K562 (cell line): ENCODE measurements around the gene SLC27A2. TPM values are rescaled to one million over a fixed set of nuclear protein-coding genes. Genes with fewer than 3 reads are reported as not detected.
A peak's percentile ranks its signal among the peaks of the same experiment; 100 is the strongest.

ENCODE experiments used
- CBFA2T3 ChIP-seq: fragments of 450-650 bp; IDR thresholded peaks from 2 replicates; pipeline ENCODE4 v1.6.1; 2017
- CTBP1 ChIP-seq: fragments of 450-650 bp; IDR thresholded peaks from 2 replicates; pipeline ENCODE4 v1.6.1; 2016; ENCODE audit warnings: borderline replicate concordance
- EGR1 ChIP-seq: fragments of 450-650 bp; conservative IDR thresholded peaks from 2 replicates; pipeline ENCODE4 v1.6.1; 2017; ENCODE audit warnings: mild to moderate bottlenecking
- KDM1A ChIP-seq, 2 experiments: fragments of 450-650 bp; IDR thresholded peaks; 2 replicates each; pipeline ENCODE4 v1.6.1; 2016; ENCODE audit warnings: mild to moderate bottlenecking in 2 of 2
- NFYB ChIP-seq: IDR thresholded peaks from 2 replicates; pipeline ENCODE4 v1.6.1; 2011; ENCODE audit warnings: mild to moderate bottlenecking, moderate library complexity; ENCODE audit not compliant: insufficient read length; ENCODE audit errors: extremely low read depth
- NR2C2 ChIP-seq, 2 experiments: fragments of 200-800 bp in 1 of 2; sonication (Bioruptor generic) in 1 of 2; sonication (generic) in 1 of 2; formaldehyde crosslinking in 1 of 2; IDR thresholded peaks; 2 replicates each; pipeline versions ENCODE4 v1.6.1 to v1.8.0; 2016 to 2022; ENCODE audit warnings: mild to moderate bottlenecking in 1 of 2, missing compliant biosample characterization in 1 of 2, missing genetic modification characterization in 1 of 2, missing genetic modification reagents in 1 of 2
- PHB ChIP-seq: fragments of 250-450 bp; sonication (Bioruptor Pico); IDR thresholded peaks from 2 replicates; pipeline ENCODE4 v1.5.0; 2021
- PHB2 ChIP-seq: fragments of 450-650 bp; IDR thresholded peaks from 2 replicates; pipeline ENCODE4 v1.6.1; 2017; ENCODE audit warnings: low read depth
- SMAD4 ChIP-seq: fragments of 250-450 bp; sonication (Bioruptor Pico); conservative IDR thresholded peaks from 2 replicates; pipeline ENCODE4 v1.8.0; 2021; ENCODE audit warnings: inconsistent platforms, mild to moderate bottlenecking, moderate library complexity
- SP1 ChIP-seq: sonication (generic); formaldehyde crosslinking; IDR thresholded peaks from 2 replicates; pipeline ENCODE4 v1.8.1; 2022; ENCODE audit warnings: mild to moderate bottlenecking, missing genetic modification reagents
- TRIM24 ChIP-seq, 2 experiments: fragments of 450-650 bp; IDR thresholded peaks; 2 replicates each; pipeline ENCODE4 v1.6.1; 2016
- VEZF1 ChIP-seq: fragments of 200-800 bp; sonication (Bioruptor generic); IDR thresholded peaks from 2 replicates; pipeline ENCODE4 v1.6.1; 2017; ENCODE audit warnings: missing genetic modification characterization, missing compliant biosample characterization
- ZBTB7A ChIP-seq: IDR thresholded peaks from 2 replicates; pipeline ENCODE4 v1.6.1; 2011; ENCODE audit warnings: low read depth, mild to moderate bottlenecking, low read length, moderate library complexity, borderline replicate concordance; ENCODE audit not compliant: control insufficient read depth
- ZNF263 ChIP-seq: sonication (generic); formaldehyde crosslinking; IDR thresholded peaks from 2 replicates; pipeline ENCODE4 v1.8.0; 2022; ENCODE audit warnings: mild to moderate bottlenecking, missing genetic modification reagents, borderline replicate concordance
- ZNF449 ChIP-seq: fragments of 250-450 bp; sonication (Bioruptor Pico); IDR thresholded peaks from 2 replicates; pipeline ENCODE4 v1.8.0; 2022; ENCODE audit warnings: moderate library complexity, mild to moderate bottlenecking, inconsistent platforms
- ZNF586 ChIP-seq: fragments of 450-650 bp; formaldehyde crosslinking; conservative IDR thresholded peaks from 2 replicates; pipeline ENCODE4 v1.4.0; 2020; ENCODE audit warnings: mild to moderate bottlenecking, moderate library complexity
- polyA plus RNA-seq, 8 experiments: library from polyadenylated mRNA; depleted of rRNA in 4 of 8; stranded (reverse) in 5 of 8; unstranded in 3 of 8; fragments of >200 nt; fragmentation: Nextera tagmentation in 2 of 8; fragmentation: Illumina TruSeq in 1 of 8; extraction: Ambion mirVana in 2 of 8; extraction: Trizol in 1 of 8; gene quantifications; 2 replicates each; pipeline versions ENCODE4 v1.2.1 to v1.2.3, GENCODE V29; 2011 to 2014; ENCODE audit warnings: inconsistent platforms in 1 of 8, missing spikeins in 1 of 8
- total RNA-seq, 7 experiments: library from RNA; depleted of rRNA in 6 of 7; stranded (reverse); fragments of >200 nt in 6 of 7; fragmentation: Illumina TruSeq in 2 of 7; extraction: Trizol in 2 of 7; gene quantifications; 2 replicates each; pipeline versions ENCODE4 v1.2.1 to v1.2.3, GENCODE V29; 2011 to 2021; ENCODE audit warnings: low replicate concordance in 1 of 7
- TF ChIP-seq, protein P1 (sequence below): fragments of 450-650 bp; formaldehyde crosslinking; IDR thresholded peaks from 2 replicates; pipeline ENCODE4 v1.4.0; 2020; ENCODE audit warnings: mild to moderate bottlenecking

The SLC27A2 gene
- total and polyA plus RNA-seq, 9 of the 15 experiments (the other 6 are each of a cell fraction or from before 2014, with no cell fraction given), result 4.9 to 38.0 (median 22.7) TPM

DNA sequence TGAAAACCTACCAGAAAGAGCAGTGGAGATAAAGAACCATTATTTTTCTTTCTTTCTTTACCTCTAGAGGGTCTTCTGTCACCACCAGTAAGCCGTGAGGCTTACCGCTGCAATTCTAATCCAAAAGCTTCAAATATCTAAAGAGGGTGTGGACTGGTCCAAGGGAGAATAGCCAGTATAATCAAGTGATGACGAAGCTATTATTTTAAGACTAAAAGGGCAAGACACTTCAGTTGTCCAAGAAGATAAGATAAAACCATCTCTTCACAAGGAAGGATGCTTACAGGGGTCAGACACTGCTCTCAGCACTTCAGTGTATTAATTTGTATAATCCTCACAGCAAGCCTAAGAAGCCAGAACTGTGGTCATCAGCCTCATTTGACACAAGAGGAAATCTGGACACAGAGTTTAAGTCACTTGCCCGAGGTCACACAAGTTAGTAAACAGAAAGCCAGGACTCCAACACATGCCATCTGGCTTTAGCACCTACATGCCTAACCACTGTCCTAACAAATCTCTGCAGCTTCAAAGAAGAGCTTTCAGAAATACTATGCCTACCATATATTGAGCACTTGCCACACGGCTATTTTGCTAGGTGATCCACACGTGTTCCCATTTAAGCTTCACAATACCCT lies 68.9 kb downstream of the SLC27A2 start (continued):
- TF ChIP-seq NR2C2 (CRISPR knock-in tag; IDR thresholded peaks at IDR 0.05) (no peak), NR2C2 (tag; IDR thresholded peaks at IDR 0.05) (0 out of 2 replicates have a peak, but pooled peaks have one; percentile 21), ZBTB7A (no peak), TRIM24 (IDR thresholded peaks at IDR 0.05) (no peak), KDM1A (IDR thresholded peaks at IDR 0.05) (peak; percentile 38 to 56; a peak in 3 of 4 replicates), CTBP1 (peak; percentile 87), SMAD4 (CRISPR knock-in tag) (no peak), ZNF449 (CRISPR knock-in tag) (no peak), EGR1 (no peak), PHB (CRISPR knock-in tag) (no peak), ZNF263 (CRISPR knock-in tag) (no peak), PHB2 (no peak), ZNF586 (CRISPR knock-in tag) (no peak), CBFA2T3 (0 out of 2 replicates have a peak, but pooled peaks have one; percentile 4), NFYB (no peak), SP1 (CRISPR knock-in tag) (no peak), VEZF1 (CRISPR knock-in tag) (no peak)
- TF ChIP-seq, protein P1, sequence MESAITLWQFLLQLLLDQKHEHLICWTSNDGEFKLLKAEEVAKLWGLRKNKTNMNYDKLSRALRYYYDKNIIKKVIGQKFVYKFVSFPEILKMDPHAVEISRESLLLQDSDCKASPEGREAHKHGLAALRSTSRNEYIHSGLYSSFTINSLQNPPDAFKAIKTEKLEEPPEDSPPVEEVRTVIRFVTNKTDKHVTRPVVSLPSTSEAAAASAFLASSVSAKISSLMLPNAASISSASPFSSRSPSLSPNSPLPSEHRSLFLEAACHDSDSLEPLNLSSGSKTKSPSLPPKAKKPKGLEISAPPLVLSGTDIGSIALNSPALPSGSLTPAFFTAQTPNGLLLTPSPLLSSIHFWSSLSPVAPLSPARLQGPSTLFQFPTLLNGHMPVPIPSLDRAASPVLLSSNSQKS (CRISPR knock-in tag), result no peak
